Measurements from ENCODE around the gene ATXN10. TPM values are rescaled to one million over a fixed set of nuclear protein-coding genes. Genes with fewer than 3 reads are reported as not detected.

Gene ATXN10
- total RNA-seq, 2 experiments from 2014 or later, result 114 to 121 TPM

- no peaks in the 10 kb centered on the region for H3K36me3 Mint-ChIP-seq (ENCODE audit: low read depth)
- intact Hi-C loops (cut with micrococcal nuclease), result no loop called here
- ChIA-PET CTCF (interaction anchor here (0.5 kb wide), 1 partner anchor 968 kb away, joined by 4 read pairs; no protein-coding TSS in a partner anchor), POLR2A (no interaction called here)
- peaks cover 7% of the 10 kb centered on the region for H3K4me1 Mint-ChIP-seq (ENCODE audit: low read depth)
- ATAC-seq, result no peak
- H3K27ac Mint-ChIP-seq, result no peak overlapping the region
- H3K27me3 Mint-ChIP-seq, result peaks cover 36% of the 10 kb centered on the region
- peaks cover 4% of the 10 kb centered on the region for H3K9me3 Mint-ChIP-seq
- no peak for DNase-seq
- H3K4me3 Mint-ChIP-seq, result no peak overlapping the region
- TF ChIP-seq, protein P1, sequence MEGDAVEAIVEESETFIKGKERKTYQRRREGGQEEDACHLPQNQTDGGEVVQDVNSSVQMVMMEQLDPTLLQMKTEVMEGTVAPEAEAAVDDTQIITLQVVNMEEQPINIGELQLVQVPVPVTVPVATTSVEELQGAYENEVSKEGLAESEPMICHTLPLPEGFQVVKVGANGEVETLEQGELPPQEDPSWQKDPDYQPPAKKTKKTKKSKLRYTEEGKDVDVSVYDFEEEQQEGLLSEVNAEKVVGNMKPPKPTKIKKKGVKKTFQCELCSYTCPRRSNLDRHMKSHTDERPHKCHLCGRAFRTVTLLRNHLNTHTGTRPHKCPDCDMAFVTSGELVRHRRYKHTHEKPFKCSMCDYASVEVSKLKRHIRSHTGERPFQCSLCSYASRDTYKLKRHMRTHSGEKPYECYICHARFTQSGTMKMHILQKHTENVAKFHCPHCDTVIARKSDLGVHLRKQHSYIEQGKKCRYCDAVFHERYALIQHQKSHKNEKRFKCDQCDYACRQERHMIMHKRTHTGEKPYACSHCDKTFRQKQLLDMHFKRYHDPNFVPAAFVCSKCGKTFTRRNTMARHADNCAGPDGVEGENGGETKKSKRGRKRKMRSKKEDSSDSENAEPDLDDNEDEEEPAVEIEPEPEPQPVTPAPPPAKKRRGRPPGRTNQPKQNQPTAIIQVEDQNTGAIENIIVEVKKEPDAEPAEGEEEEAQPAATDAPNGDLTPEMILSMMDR (IDR thresholded peaks at IDR 0.05), result no peak
These were observed 196.4 kb downstream of the ATXN10 start for GRCh38 chr22:45867906-45868555.

DNA sequence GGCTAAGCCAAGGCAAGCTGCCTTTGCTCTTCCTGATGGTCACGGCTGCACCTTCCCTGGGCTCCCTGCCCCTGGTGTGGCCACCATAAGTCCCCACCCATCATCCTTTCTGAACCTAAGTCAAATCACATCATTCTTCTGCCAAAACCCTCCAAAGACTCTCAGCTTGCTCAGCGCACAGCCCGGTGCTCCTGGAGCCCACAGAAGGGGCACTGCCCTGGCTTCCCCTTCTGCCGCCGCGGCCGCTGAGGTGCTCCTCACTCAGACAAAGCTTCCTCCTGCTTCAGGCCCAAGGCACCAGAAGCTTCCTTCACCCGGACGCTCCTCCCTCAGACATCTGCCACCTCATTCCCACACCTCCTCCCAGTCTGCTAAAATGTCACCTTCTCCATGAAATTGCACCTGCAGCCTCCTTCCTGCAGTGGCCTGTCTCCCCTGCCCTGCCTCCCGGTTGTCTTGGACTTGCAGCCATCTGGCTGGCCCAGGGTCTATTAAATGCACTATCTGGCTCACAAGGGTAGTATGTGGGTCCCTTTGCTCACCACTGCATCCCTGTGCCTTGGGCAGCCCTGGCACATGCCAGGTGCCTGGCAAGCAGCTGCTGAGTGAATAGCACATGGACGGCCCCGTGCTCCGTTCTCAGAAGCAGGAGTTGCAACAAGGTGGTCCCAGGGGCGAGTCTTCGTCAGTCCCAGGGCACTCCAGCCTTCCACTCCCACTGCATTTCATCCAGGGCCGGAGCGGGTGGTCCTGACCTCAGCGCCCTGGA, 197.1 kb downstream of the ATXN10 start:
- intact Hi-C loops (cut with micrococcal nuclease), result no loop called here

GRCh38 chr22:45869340-45869847, 197.8 kb downstream of the ATXN10 start:
- Mint-ChIP-seq H3K27ac (no peak overlapping the region), H3K36me3 (ENCODE audit: low read depth) (no peaks in the 10 kb centered on the region), H3K9me3 (peaks cover 8% of the 10 kb centered on the region), H3K27me3 (peaks cover 32% of the 10 kb centered on the region), H3K4me1 (ENCODE audit: low read depth) (no peaks in the 10 kb centered on the region), H3K4me3 (no peak overlapping the region)
- ATAC-seq (no peak), DNase-seq (no peak)
- intact Hi-C loops (cut with micrococcal nuclease), result no loop called here
- POLR2A ChIA-PET, result no interaction called here
- CTCF ChIA-PET, result no interaction called here
- TF ChIP-seq, protein P1 (IDR thresholded peaks at IDR 0.05), result no peak

More for the DNA sequence above, 197.1 kb downstream of the ATXN10 start:
- CTCF ChIA-PET, result interaction anchor here (0.5 kb wide), 1 partner anchor 969 kb away, joined by 4 read pairs; no protein-coding TSS in a partner anchor
- no peaks in the 10 kb centered on the region for H3K36me3 Mint-ChIP-seq (ENCODE audit: low read depth)
- TF ChIP-seq, protein P1 (IDR thresholded peaks at IDR 0.05), result no peak
- no peak overlapping the region for H3K27ac Mint-ChIP-seq
- no peak overlapping the region for H3K4me3 Mint-ChIP-seq
- H3K4me1 Mint-ChIP-seq (ENCODE audit: low read depth), result peaks cover 5% of the 10 kb centered on the region
- ATAC-seq, result no peak
- peaks cover 8% of the 10 kb centered on the region for H3K9me3 Mint-ChIP-seq
- H3K27me3 Mint-ChIP-seq, result peaks cover 35% of the 10 kb centered on the region
- no peak for DNase-seq
- POLR2A ChIA-PET, result no interaction called here

DNA sequence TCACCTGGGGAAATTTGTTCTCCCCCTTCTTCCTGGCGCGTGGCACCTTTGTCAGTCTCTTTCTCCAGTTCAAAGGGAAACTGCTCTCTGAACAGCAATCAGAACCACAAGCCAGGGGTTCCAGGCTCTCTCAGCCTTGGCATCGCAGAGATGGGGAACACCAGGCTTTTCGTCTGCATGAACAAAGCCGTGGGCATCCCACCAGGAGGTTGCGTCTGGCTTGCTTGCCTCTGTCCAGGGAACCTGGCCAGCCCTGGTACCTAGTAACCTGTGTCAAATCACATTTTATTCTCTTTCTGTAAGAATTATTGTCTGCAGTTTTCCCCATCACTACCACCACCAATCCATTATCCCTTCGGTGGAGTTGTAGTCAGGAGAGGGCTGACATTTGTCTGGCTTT, 198.4 kb downstream of the ATXN10 start:
- H3K4me1 Mint-ChIP-seq (ENCODE audit: low read depth), result no peaks in the 10 kb centered on the region
- no peak overlapping the region for H3K27ac Mint-ChIP-seq
- ChIA-PET CTCF (no interaction called here), POLR2A (no interaction called here)
- no peak for DNase-seq
- H3K27me3 Mint-ChIP-seq, result peaks cover 26% of the 10 kb centered on the region
- H3K9me3 Mint-ChIP-seq, result peaks cover 8% of the 10 kb centered on the region
- H3K4me3 Mint-ChIP-seq, result no peak overlapping the region
- TF ChIP-seq, protein P1 (IDR thresholded peaks at IDR 0.05), result no peak
- intact Hi-C loops (cut with micrococcal nuclease), result no loop called here
- ATAC-seq, result no peak
- no peaks in the 10 kb centered on the region for H3K36me3 Mint-ChIP-seq (ENCODE audit: low read depth)

- Mint-ChIP-seq H3K36me3 (ENCODE audit: low read depth) (no peaks in the 10 kb centered on the region), H3K27ac (no peak overlapping the region), H3K4me3 (no peak overlapping the region), H3K27me3 (peaks cover 15% of the 10 kb centered on the region), H3K4me1 (ENCODE audit: low read depth) (no peaks in the 10 kb centered on the region), H3K9me3 (peaks cover 8% of the 10 kb centered on the region)
- intact Hi-C loops (cut with micrococcal nuclease), result no loop called here
- ATAC-seq (no peak), DNase-seq (no peak)
- TF ChIP-seq, protein P1 (IDR thresholded peaks at IDR 0.05), result no peak
- CTCF ChIA-PET, result no interaction called here
- POLR2A ChIA-PET, result no interaction called here
These were observed 200.1 kb downstream of the ATXN10 start for GRCh38 chr22:45871721-45872120.

Data from activated CD8-positive, alpha-beta T cell treated with anti-CD3 and anti-CD28 coated beads for 36 hours (primary cell).